ENCODE results near the gene SIL1.
"Not testable (repeated sequence)": the region's sequence is repeated elsewhere in the genome, so short reads cannot be mapped to it uniquely, and the experiment has no call there.

SIL1 gene

DNA sequence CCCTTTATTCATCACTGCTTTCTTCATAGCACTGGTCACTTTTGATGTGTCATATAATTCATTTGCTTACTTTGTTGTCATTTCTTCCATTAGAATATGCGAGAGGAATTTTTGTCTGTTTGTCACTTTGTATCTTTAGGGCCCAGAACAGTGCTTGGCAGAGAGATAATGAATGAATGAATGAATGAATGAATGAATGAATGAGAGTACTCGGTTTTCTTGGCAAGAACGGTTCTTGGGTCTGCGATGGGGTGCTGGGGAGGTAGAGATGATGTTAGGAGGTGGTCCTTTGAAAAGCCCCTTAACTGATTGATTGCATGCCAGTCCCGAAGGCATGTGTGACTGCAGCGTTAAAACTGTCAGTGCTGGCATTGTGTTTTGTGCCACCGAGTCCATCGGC is 270.6 kb downstream of the SIL1 start:
- DNase-seq (ENCODE audit: low read depth in 1 of 2, low spot score in 1 of 2) = no peak

- DNase-seq (ENCODE audit: low read depth in 1 of 2, low spot score in 1 of 2) = no peak
Observed at GRCh38 chr5:138926688-138927448, 271.3 kb downstream of the SIL1 start.

DNA sequence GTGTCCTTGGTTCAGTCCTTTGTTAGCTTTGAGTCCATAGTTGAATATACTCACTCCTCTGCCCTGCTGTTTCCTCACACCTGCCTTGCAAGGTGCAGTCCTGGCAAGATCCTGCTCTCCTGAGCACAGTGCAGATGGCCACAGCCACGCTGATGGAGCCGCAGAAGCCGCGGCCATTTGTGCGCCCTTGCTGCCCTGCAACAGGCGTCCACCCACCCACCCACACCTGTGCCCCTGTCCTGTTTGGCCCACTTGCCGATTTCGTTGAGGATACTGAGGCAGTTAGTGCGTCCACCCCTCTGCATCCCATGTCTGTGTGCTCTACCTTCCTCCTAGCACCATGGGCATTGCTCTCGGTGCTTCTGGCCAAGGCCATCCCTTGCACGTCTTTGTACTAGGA is 271.9 kb downstream of the SIL1 start:
- no peak for DNase-seq (ENCODE audit: low read depth in 1 of 2, low spot score in 1 of 2)

- no peak for DNase-seq (ENCODE audit: low read depth in 1 of 2, low spot score in 1 of 2)
Observed at GRCh38 chr5:138925090-138925635, 273.0 kb downstream of the SIL1 start.

GRCh38 chr5:138922494-138922893 is 275.7 kb downstream of the SIL1 start:
- no peak for DNase-seq (ENCODE audit: low read depth in 1 of 2, low spot score in 1 of 2)

DNA sequence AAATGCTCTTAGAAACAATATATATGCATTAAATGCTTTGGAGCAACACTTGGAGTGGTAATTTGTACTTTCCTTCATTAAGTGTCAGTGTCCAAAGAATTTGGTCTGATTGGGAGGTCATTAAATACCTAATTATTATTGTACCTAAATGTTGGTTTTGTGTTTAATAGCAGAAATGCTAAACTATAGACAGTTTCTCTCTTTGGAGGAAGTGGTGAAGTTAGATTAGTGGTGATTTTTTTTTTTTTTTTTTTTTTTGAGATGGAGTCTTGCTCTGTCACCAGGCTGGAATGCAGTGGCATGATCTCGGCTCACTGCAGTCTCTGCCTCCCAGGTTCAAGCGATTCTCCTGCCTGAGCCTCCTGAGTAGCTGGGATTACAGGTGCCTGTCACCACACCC is 276.8 kb downstream of the SIL1 start:
- not testable (repeated sequence) for DNase-seq (ENCODE audit: low read depth in 1 of 2, low spot score in 1 of 2)

GRCh38 chr5:138920181-138920580 is 278.0 kb downstream of the SIL1 start:
- DNase-seq (ENCODE audit: low read depth in 1 of 2, low spot score in 1 of 2) = no peak

DNA sequence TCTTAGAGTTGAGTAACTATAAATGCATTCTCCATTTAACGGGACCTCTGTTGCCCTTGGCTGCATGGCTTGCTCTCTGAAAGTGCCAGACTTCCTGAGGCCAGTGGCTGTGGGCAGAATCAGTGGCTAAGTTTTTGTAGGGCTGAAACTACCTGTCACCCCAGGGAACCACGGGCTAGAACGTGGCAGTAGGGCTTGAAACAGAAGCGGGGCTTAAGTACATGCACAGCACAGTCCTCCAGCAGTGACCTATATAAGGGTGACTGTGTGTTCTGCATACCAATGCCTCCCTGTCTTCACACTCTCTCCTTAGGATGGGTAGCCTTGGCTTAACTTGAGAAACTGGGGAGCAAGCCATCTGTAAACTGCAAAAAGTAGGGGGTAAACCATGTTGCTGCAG is 279.5 kb downstream of the SIL1 start:
- no peak for DNase-seq (ENCODE audit: low read depth in 1 of 2, low spot score in 1 of 2)

- DNase-seq (ENCODE audit: low read depth in 1 of 2, low spot score in 1 of 2) = no peak
Observed at GRCh38 chr5:138914338-138914737, 283.8 kb downstream of the SIL1 start.

GRCh38 chr5:138913773-138914172 is 284.4 kb downstream of the SIL1 start:
- DNase-seq (ENCODE audit: low read depth in 1 of 2, low spot score in 1 of 2) = no peak

- DNase-seq (ENCODE audit: low read depth in 1 of 2, low spot score in 1 of 2) = no peak
Observed at GRCh38 chr5:138912093-138912492, 286.1 kb downstream of the SIL1 start.

- no peak for DNase-seq (ENCODE audit: low read depth in 1 of 2, low spot score in 1 of 2)
Observed at GRCh38 chr5:138911441-138911840, 286.7 kb downstream of the SIL1 start.

DNA sequence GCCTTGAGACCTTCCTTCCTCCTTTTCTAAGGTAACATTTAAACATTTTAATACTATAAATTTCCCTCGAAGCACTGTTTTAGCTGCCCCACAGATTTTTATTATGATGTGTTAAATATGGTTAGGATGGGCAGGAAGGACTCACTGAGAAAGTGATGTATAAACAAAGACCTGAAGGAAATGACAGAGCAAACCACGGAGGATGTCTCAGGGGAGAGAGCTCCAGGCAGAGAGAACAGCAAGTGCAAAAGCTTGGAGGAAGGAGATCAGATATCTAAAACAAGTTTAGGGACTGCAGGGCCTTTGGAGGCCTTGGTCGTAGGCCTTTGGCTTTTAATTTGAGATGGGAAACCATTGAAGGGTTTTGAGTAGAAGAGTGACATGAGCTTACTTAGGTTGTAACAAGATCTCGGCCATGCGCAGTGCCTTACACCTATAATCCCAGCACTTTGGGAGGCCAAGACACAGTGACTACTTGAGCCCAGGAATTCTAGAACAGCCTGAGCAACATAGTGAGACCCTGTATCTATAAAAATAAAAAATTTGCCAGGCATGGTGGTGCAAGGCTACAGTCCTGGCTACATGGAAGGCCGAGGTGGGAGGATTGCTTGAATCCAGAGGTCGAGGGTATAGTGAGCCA is 287.5 kb downstream of the SIL1 start:
- DNase-seq (ENCODE audit: low read depth in 1 of 2, low spot score in 1 of 2) = no peak

- no peak for DNase-seq (ENCODE audit: low read depth in 1 of 2, low spot score in 1 of 2)
Observed at GRCh38 chr5:138909734-138910133, 288.4 kb downstream of the SIL1 start.

- no peak for DNase-seq (ENCODE audit: low read depth in 1 of 2, low spot score in 1 of 2)
Observed at GRCh38 chr5:138905541-138905940, 292.6 kb downstream of the SIL1 start.

GRCh38 chr5:138903130-138903775 is 294.9 kb downstream of the SIL1 start:
- no peak for DNase-seq (ENCODE audit: low read depth in 1 of 2, low spot score in 1 of 2)

GRCh38 chr5:138901716-138902115 is 296.5 kb downstream of the SIL1 start:
- DNase-seq (ENCODE audit: low read depth in 1 of 2, low spot score in 1 of 2) = no peak

GRCh38 chr5:138900281-138900965 is 297.7 kb downstream of the SIL1 start:
- DNase-seq (ENCODE audit: low read depth in 1 of 2, low spot score in 1 of 2) = no peak

DNA sequence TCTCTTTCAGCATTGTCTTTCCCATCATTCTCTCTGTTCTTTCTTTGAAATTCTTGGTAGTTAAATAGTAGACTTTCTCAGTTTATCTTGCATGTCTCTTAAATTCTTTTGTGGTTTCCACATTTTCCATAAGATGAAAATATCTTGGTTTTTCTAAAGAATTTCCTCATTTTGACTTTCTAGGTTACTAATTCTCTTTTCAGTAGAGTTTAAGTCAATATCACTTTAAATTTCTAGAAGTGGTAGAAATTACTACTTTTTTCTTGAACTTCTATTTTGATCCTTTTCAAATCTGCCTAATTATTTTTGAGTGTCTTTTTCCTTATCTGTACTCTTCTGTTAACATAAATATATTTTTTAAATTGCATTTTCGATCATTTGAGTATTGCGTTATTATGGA is 299.4 kb downstream of the SIL1 start:
- no peak for DNase-seq (ENCODE audit: low read depth in 1 of 2, low spot score in 1 of 2)

DNA sequence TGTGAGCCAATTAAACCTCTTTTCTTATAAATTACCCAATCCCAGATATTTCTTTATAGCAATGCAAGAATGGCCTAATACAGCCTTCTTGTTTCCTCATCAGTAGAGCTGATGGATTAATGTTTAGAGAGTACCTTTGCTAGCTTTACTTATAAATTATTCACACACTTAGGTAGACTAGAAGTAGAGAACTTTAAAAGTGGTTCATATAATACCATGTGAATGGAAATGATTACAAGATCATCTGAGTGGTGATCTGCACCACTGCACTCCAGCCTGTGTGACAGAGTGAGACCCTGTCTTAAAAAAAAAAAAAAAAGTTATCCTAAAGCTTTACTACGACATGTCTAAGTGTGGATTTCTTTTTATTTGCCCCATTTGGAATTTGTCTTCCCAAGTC is 299.9 kb downstream of the SIL1 start:
- DNase-seq (ENCODE audit: low read depth in 1 of 2, low spot score in 1 of 2) = no peak
